HG03521 (cell line): ENCODE results near the gene GNRH2.
A peak's percentile ranks its signal among the peaks of the same experiment; 100 is the strongest.
"Not testable (repeated sequence)": the region's sequence is repeated elsewhere in the genome, so short reads cannot be mapped to it uniquely, and the experiment has no call there.

ENCODE experiments used
- ATAC-seq: cut with Tn5 transposase; IDR thresholded peaks from one replicate; pipeline ENCODE4 v1.9.1; 2021; ENCODE audit warnings: mild to moderate bottlenecking, moderate library complexity; ENCODE audit not compliant: unreplicated experiment

Gene GNRH2

DNA sequence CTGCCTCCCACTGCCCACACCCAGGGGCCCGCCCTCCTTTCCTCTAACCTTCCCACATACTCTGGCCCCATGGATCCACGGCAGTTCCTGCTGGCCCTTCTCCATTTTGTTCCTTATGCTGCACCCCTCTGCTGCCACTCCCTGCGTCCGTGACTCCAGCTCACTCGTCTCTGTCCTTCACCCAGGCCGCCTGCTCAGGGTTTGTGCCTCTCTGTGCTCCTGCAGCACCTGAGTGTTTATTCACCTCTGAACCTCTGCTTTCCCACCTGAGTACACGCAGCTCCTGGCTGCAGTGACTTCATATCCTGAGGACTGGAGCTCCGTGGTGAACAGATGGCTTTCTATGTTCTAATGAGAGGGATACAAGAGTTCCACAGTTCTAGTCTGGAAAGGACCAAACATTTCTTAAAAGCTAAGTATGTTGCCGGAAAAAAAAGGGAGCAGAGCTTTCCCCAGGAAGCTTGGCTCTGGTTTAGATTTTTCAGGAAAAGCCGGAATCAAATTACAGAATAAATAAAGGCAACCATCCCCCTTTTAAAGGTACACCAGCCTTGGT is 1.5 kb upstream of the GNRH2 start:
- ATAC-seq: no peak

- ATAC-seq: no peak
Observed at GRCh38 chr20:3042625-3043024, 797 bp upstream of the GNRH2 start.

- ATAC-seq: no peak
Observed at GRCh38 chr20:3044336-3044965, 1.0 kb downstream of the GNRH2 start.

GRCh38 chr20:3045042-3045815 is 1.8 kb downstream of the GNRH2 start:
- peak; percentile 34 for ATAC-seq

- ATAC-seq: peak; percentile 85
Observed at GRCh38 chr20:3045816-3046676, 2.6 kb downstream of the GNRH2 start, which contains the start of gene MRPS26. MRPS26 (plus strand) TSS chr20:3046052; CDS start chr20:3046069, 17 bp downstream.

DNA sequence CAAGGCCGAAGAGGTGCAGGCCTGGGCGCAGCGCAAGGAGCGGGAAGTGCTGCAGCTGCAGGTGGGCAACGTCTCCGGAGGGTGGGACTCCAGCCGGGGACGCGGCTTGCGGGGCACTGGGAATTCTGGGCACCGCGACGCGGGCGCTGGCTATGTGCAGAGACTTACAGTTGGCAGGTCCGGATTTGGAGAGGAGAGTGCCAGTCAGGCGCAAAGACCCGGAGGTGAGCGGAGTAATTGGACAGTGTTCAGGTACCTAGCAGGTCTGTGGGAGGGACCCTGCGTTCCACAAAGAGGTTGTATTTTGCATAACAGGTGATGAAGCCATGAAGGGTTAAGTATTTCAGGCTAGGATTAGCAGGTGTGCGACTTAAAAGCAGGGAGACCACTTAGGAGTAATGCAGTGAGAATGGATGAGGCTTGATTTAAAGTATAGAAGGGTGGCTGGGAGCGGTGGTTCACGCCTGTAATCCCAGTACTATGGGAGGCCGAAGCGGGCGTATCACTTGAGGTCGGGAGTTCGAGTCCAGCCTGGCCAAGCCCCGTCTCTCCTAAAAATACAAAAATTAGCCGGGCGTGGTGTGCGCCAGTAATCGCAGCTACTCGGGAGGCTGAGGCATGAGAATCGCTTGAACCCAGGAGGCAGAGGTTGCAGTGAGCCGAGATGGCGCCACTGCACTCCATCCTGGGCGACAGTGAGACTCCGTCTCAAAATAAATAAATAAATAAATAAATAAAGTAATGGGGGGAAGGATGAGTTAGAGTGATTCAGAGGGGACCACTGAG is 3.4 kb downstream of the GNRH2 start:
- ATAC-seq: no peak

GRCh38 chr20:3047486-3048419 is 4.3 kb downstream of the GNRH2 start:
- ATAC-seq: no peak

GRCh38 chr20:3051385-3052019 is 8.1 kb downstream of the GNRH2 start:
- ATAC-seq: no peak

GRCh38 chr20:3059489-3059888 is 16.1 kb downstream of the GNRH2 start:
- ATAC-seq: no peak

DNA sequence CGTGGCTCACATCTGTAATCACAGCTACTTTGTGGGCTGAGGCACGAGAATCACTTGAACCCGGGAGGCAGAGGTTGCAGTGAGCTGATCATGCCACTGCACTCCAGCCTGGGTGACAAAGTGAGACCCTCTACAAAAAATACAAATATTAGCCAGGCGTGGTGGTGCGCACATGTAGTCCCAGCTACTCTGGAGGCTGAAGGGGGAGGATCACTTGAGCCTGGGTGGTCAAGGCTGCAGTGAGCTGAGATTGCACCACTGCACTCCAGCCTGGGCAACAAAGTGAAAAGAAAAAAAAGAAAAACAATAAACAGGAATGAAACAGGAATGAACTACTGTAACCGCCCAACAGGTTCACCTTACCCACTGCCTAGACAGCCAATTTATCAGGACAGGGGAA is 20.7 kb downstream of the GNRH2 start:
- ATAC-seq: not testable (repeated sequence)

DNA sequence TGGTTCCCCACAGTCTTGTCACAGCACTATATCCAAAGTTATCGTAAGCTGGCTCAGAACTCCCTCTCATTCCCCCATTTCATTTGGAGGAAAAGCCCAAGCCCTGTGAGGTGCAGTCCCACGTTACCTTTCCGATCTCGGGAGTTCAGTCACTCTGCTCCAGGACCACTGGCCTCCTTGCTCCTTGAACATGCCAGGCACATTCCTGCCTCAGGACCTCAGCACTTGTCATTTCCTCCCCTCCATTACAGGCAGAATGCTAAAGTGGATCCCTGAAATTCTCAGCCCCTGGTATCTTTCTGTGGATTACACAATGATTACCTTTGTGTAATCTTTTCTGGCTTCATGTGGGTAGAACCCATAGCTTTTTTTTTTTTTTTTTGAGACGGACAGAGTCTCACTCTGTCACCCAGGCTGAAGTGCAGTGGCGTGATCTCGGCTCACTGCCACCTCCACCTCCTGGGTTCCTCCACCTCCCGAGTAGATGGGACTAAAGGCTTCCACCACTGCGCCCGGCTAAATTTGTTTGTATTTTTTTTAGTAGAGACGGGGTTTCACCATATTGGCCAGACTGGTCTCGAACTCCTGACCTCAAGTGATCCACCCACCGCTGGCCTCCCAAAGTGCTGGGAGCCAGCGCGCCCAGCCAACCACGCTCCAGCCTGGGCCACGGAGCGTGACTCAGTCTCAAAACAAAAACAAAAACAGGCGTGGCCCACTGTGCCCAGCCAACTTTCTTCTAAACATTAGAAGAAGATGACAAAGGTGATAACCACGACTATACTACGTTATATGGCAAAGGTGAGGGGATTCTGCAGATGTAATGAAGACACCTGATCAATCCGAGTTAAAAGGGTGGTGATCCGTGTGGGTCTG is 24.0 kb downstream of the GNRH2 start:
- no peak for ATAC-seq

GRCh38 chr20:3068075-3068474 is 24.7 kb downstream of the GNRH2 start:
- no peak for ATAC-seq

GRCh38 chr20:3068986-3069900 is 25.8 kb downstream of the GNRH2 start:
- ATAC-seq: no peak

DNA sequence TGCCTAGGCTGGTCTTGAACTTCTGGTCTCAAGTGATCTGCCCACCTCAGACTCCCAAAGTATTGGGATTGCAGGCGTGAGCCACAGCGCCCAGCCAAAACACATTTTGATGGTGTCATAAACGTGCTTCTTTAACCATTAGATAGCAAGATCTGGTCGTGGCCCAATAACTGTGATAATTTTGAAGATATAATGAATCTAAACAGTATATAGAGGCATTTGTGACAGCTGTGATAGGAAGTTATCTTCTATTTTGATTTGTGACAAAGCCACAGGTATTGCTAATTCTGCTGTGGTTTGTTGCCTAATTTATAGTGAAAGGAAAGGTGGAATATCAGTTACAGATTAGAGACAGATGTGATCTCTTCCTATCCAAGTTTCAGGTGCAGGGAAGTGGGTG is 27.3 kb downstream of the GNRH2 start:
- ATAC-seq: no peak

DNA sequence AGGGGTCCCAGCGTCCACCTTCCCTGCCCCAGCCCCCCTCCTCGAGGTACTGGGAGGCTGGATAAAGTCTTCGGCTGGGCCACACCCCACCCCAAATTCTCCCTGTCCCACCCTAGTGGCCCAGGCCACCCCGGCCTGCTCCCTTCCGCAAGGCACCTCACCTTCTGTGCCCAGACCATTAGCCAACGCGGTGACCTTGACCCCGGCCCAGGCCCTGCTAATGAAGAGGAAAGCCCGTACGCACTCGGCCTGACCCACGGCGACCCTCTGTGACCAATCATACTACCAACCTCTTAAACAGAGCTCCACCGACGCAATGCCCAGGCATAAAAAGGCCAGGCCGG is 27.8 kb downstream of the GNRH2 start:
- no peak for ATAC-seq

DNA sequence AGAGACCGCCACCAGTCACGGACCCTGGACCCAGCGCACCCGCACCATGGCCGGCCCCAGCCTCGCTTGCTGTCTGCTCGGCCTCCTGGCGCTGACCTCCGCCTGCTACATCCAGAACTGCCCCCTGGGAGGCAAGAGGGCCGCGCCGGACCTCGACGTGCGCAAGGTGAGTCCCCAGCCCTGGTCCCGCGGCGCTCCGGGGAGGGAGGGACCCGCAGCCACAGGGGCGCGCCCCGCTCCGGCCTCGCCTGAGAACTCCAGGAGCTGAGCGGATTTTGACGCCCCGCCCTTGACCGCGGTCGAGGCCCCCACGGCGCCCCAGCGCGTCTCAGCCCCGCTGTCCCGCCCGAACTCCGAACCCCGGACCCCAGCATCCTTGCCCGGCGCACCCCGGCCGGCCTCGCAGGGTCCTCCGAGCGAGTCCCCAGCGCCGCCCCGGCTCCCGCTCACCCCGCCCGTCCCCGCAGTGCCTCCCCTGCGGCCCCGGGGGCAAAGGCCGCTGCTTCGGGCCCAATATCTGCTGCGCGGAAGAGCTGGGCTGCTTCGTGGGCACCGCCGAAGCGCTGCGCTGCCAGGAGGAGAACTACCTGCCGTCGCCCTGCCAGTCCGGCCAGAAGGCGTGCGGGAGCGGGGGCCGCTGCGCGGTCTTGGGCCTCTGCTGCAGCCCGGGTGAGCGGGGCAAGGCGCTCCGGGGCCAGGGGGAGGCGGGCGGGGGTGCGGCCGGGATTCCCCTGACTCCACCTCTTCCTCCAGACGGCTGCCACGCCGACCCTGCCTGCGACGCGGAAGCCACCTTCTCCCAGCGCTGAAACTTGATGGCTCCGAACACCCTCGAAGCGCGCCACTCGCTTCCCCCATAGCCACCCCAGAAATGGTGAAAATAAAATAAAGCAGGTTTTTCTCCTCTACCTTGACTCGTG is 28.4 kb downstream of the GNRH2 start, which contains the start of gene OXT:
Gene OXT (plus strand): TSS at position 11 of the 920 bp plus-strand sequence. CDS start 36 bp downstream, at position 47.
- ATAC-seq: no peak
